DMS153 treated with DMSO at 0.1 percent for 48 hours (cell line): ENCODE measurements around the gene UFL1.

ENCODE experiments used
- DNase-seq: peaks from one replicate; lab custom pipeline; 2025; ENCODE audit not compliant: unreplicated experiment; lab: John Stamatoyannopoulos, UW

The UFL1 gene

DNA sequence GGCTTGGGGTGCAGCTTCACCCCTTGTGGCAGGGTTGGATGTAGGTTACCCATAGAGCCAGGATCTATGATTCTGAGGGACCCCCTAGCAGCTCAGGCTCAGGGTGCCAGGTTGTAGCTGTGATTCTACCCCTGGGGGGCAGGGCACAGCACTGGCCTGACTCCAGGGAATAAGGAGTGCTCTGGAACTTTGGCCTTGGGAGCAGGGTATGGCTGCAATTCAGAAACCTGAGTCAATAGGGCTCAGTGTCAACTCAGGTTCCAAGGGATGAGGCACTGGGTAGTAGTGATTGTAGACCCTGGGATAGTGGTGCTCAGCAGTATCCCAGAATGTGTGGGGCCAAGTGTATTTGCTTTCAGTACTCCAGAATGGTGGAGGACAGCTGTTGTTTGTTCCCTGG is 49.9 kb downstream of the UFL1 start:
- no peak for DNase-seq

DNA sequence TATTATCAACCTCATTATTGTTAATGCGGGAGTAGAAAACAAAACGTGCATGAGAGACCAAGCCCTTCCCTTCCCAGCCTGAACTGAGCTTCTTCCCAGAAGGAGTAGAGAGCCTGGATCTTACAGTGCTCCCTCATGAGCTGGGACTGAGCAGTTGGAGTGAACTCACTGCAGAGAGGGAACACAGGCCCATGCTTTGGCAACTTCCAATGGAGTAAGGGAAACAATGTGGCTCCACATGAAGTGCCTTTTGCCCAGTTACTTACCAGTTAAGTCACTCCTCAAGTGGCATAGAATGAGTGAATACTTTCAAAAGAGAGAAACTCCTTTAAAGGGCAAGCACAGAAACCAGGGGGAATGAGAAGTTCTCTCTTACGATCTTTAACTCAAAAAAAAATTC is 53.8 kb downstream of the UFL1 start:
- no peak for DNase-seq

DNA sequence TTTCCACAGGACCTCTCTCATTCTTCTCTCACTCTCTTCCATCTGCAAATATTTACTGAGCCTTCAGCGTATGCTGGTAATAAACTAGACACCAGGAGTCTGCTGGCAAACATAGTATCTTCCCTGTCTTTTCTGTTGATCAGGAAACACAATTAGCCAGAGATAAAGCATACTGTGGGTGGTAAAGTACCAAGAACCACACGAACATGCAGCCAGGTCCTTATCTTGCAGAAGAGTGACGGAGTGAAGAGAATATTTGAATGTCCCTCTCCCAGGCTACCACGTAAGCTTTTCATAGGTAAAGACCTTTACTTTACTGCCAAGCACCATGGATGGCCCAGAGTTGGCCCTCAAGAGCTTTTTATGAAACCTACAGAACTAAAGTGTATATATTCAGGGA is 54.6 kb downstream of the UFL1 start:
- DNase-seq, result no peak

DNA sequence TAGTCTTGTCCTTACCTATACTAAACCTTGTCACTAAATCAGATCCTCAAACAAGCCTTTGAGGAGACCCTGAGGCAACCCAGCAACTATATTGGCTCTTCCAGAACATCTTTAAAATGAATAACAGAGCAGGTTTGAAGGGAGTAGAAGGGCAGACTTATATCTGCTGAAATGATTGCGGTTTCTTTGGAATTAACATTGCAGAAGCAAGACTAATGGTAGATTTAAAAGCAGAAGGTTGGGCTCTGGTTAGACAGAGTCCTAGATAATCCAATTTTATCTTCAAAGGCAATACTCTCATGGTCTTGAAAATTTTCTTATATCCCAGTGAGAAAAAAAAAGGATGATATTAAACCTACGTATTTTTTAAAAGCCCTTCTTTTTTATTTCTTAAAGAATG is 60.4 kb downstream of the UFL1 start:
- no peak for DNase-seq

DNA sequence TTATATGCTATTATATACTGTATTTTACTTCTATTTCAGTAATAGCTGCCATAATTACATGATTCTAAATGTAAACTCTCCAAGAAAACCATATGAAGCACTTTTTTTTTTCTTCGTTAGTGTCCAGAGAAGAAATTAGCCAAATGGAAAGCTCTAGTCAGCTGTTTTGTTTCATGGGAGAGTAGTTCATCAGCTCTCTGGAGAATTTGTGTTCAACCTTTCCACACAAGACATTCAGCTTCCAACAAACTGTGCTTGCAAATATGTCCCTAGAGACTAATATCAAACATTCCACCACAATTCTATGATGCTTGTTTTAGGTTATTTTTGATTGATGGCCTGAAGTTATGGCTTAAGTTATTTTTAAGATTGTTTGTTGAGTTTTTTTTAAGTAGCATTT is 60.8 kb downstream of the UFL1 start:
- DNase-seq, result no peak

DNA sequence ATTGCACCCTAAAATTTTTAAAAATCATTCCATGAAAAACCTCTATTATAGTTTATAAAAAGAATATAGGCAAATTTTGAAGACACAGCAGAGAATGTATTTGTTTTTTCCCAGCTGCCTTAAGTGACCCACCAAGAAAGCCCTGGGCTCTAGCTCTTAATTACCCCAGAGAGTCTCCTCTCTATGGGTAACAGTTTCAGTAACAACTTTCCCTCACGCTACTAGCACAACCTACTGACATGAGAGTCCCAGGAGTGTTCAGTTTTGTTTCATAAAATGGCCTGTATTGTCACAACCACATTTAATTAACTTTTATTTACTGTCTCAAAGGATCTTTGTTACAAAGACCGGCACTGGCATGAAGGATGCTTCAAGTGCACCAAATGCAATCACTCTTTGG is 82.8 kb downstream of the UFL1 start:
- DNase-seq, result no peak
